ENCODE data around the gene MAGI2. TPM values are rescaled to one million over a fixed set of nuclear protein-coding genes. Genes with fewer than 3 reads are reported as not detected.

Gene MAGI2
- total and polyA plus RNA-seq, 2 of the 13 experiments (the other 11 are each of a cell fraction or from before 2014, with no cell fraction given) = 1.5 to 3.8 TPM

- FAIRE-seq = no peak
- Histone ChIP-seq H3K36me3 (replicated peaks in 1 of 2; ENCODE audit: control insufficient read depth in 1 of 2, insufficient read depth in 2 of 2, low read length in 2 of 2) (no peaks in the 10 kb centered on the region), H3K27me3 (ENCODE audit: control insufficient read depth in 1 of 2, insufficient read depth in 2 of 2, low read length in 2 of 2) (no peaks in the 10 kb centered on the region), H4K20me1 (ENCODE audit: insufficient read depth, low read length) (no peaks in the 10 kb centered on the region), H2AFZ (ENCODE audit: low read length) (no peak overlapping the region), H3K4me3 (replicated peaks in 1 of 3; ENCODE audit: insufficient read depth in 1 of 3, low read depth in 2 of 3, low read length in 3 of 3) (no peak overlapping the region), H3K9me3 (ENCODE audit: low read length) (no peaks in the 10 kb centered on the region), H3K79me2 (ENCODE audit: insufficient read depth, low read length) (no peaks in the 10 kb centered on the region), H3K4me1 (ENCODE audit: insufficient read depth, low read length) (no peaks in the 10 kb centered on the region), H3K27ac (ENCODE audit: extremely low read length, insufficient read depth, low read length) (no peak overlapping the region), H3K4me2 (ENCODE audit: low read depth, low read length) (no peak overlapping the region), H3K9ac (ENCODE audit: insufficient read depth, low read depth, low read length) (no peak overlapping the region)
- ATAC-seq = no peak
- CTCF ChIA-PET (ENCODE audit: low intra/inter-chr PET ratio, low total read pairs) = no interaction called here
- DNase-seq (ENCODE audit: low spot score) = no peak
- intact Hi-C loops (cut with micrococcal nuclease; ENCODE audit: unreplicated experiment) (no loop called here), in situ Hi-C loops (cut with HindIII; ENCODE audit: extremely low pct_ligation_motif_present, low pct_unique_long_range_greater_than_20kb) (no loop called here)
- 33% methylated on average over 4 of the region's 4 CpGs for WGBS (ENCODE audit: low lambda C conversion rate)
- BruUV-seq (replicated peaks) = no TSS peak
- POLR2A ChIA-PET = no interaction called here
- TF ChIP-seq TFDP2 (CRISPR knock-in tag; IDR thresholded peaks at IDR 0.05) (no peak), ADNP (CRISPR knock-in tag; IDR thresholded peaks at IDR 0.05) (no peak), NFIC (IDR thresholded peaks at IDR 0.05; ENCODE audit: low read length) (no peak), PLRG1 (conservative IDR thresholded peaks at IDR 0.05) (no peak), MED8 (CRISPR knock-in tag; IDR thresholded peaks at IDR 0.05; ENCODE audit: insufficient replicate concordance) (no peak), ARNT (IDR thresholded peaks at IDR 0.05) (no peak), ZNF770 (CRISPR knock-in tag; IDR thresholded peaks at IDR 0.05) (no peak), ZNF883 (CRISPR knock-in tag; IDR thresholded peaks at IDR 0.05; ENCODE audit: not compliant biosample characterization) (no peak), ZBTB26 (CRISPR knock-in tag; IDR thresholded peaks at IDR 0.05; ENCODE audit: borderline replicate concordance) (no peak), FUBP1 (CRISPR knock-in tag; IDR thresholded peaks at IDR 0.05; ENCODE audit: borderline replicate concordance) (no peak), ARHGAP35 (CRISPR knock-in tag; IDR thresholded peaks at IDR 0.05; ENCODE audit: borderline replicate concordance) (no peak)
Measured at GRCh38 chr7:79037001-79037400, 416.5 kb downstream of the MAGI2 start.
